Peyer's patch (tissue), 4 donors: ENCODE measurements around the gene TUFT1.

ENCODE experiments used
- POLR2A ChIP-seq, 2 donors: fragments of 450-650 bp; IDR thresholded peaks; one replicate each; pipeline ENCODE4 v1.5.1; 2017; ENCODE audit warnings: antibody characterized with exemption in 2 of 2, mild to moderate bottlenecking in 2 of 2, moderate library complexity in 2 of 2
- TF ChIP-seq, protein P1 (sequence below), 6 experiments: fragments of 450-650 bp in 4 of 6; fragments of 200-600 bp in 2 of 6; sonication (generic) in 1 of 6; IDR thresholded peaks; one replicate each; pipeline ENCODE4 v1.5.1; 2017 to 2019; ENCODE audit warnings: antibody characterized with exemption in 6 of 6, mild to moderate bottlenecking in 3 of 6, moderate library complexity in 1 of 6

- TF ChIP-seq, protein P1, sequence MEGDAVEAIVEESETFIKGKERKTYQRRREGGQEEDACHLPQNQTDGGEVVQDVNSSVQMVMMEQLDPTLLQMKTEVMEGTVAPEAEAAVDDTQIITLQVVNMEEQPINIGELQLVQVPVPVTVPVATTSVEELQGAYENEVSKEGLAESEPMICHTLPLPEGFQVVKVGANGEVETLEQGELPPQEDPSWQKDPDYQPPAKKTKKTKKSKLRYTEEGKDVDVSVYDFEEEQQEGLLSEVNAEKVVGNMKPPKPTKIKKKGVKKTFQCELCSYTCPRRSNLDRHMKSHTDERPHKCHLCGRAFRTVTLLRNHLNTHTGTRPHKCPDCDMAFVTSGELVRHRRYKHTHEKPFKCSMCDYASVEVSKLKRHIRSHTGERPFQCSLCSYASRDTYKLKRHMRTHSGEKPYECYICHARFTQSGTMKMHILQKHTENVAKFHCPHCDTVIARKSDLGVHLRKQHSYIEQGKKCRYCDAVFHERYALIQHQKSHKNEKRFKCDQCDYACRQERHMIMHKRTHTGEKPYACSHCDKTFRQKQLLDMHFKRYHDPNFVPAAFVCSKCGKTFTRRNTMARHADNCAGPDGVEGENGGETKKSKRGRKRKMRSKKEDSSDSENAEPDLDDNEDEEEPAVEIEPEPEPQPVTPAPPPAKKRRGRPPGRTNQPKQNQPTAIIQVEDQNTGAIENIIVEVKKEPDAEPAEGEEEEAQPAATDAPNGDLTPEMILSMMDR (IDR thresholded peaks at IDR 0.05): no peak
- TF ChIP-seq POLR2A (IDR thresholded peaks at IDR 0.05): no peak
Observed at GRCh38 chr1:151581921-151582320, 41.8 kb downstream of the TUFT1 start.
